ENCODE measurements around the gene EXOC3L1.

DNA sequence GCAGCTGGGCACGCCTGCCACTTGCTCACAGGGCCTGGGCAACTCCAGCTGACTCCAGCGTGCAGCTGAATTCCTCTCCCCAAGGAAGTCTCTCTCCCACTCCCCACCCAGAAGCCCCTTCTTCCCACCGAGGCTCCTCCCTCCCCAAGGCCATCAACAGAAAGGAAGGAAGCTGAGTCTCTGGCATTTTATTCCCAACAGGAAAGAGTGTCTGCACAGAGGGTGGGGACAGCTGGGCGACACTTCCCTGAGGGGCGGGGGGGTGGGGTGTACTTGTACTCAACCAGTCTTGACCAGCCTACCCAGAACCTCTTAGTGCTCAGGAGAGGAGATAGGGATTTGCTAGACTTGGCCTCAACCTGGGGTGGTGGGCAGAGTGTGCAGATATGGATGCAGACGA, at the start of gene EXOC3L1:
- TF ChIP-seq CTCF (IDR thresholded peaks at IDR 0.05) (no peak), POLR2A (IDR thresholded peaks at IDR 0.05) (no peak), EP300 (IDR thresholded peaks at IDR 0.05) (no peak)
